A549 (cell line): Measurements from ENCODE around the gene TOP3B.

ENCODE experiments used
- MAX ChIP-seq: IDR thresholded peaks from 2 replicates; pipeline ENCODE4 v1.6.1; 2012
- RARB ChIP-seq: fragments of 250-450 bp; sonication (Bioruptor Pico); IDR thresholded peaks from 2 replicates; pipeline ENCODE4 v1.8.0; 2021; ENCODE audit warnings: mild to moderate bottlenecking, moderate library complexity

- TF ChIP-seq MAX, result no peak
- TF ChIP-seq RARB (CRISPR knock-in tag), result no peak
Measured at GRCh38 chr22:21968452-21969129, 14.0 kb downstream of the TOP3B start.
